Liver (tissue), 9 donors: ENCODE data around the gene C22orf31. TPM values are rescaled to one million over a fixed set of nuclear protein-coding genes. Genes with fewer than 3 reads are reported as not detected.

ENCODE experiments used
- DNase-seq: peaks from one replicate; pipeline ENCODE4 v3.0.0-alpha.2; 2017; ENCODE audit warnings: low spot score
- H3K27ac ChIP-seq, 2 donors: one replicate each; pipeline ENCODE4 v1.7.0; 2013; ENCODE audit warnings: inconsistent platforms in 2 of 2, low read length in 2 of 2, control low read depth in 1 of 2, low read depth in 1 of 2, mild to moderate bottlenecking in 1 of 2
- H3K27me3 ChIP-seq, 4 donors: one replicate each; pipeline versions ENCODE4 v1.6.1 to v1.7.0; 2013; ENCODE audit warnings: low read length in 3 of 4, inconsistent platforms in 1 of 4, mild to moderate bottlenecking in 1 of 4, moderate library complexity in 1 of 4; ENCODE audit not compliant: control insufficient read depth in 4 of 4, insufficient read depth in 4 of 4
- H3K36me3 ChIP-seq, 4 donors: one replicate each; pipeline versions ENCODE4 v1.6.1 to v1.7.0; 2013; ENCODE audit warnings: low read length in 3 of 4, mild to moderate bottlenecking in 3 of 4, low read depth in 1 of 4, moderate library complexity in 1 of 4; ENCODE audit not compliant: control insufficient read depth in 4 of 4, insufficient read depth in 3 of 4
- H3K4me1 ChIP-seq, 4 donors: one replicate each; pipeline versions ENCODE4 v1.6.1 to v1.7.0; 2013; ENCODE audit warnings: low read length in 3 of 4, mild to moderate bottlenecking in 3 of 4, moderate library complexity in 1 of 4; ENCODE audit not compliant: control insufficient read depth in 4 of 4, insufficient read depth in 4 of 4
- H3K4me3 ChIP-seq, 3 donors: one replicate each; pipeline versions ENCODE4 v1.6.1 to v1.7.0; 2013; ENCODE audit warnings: low read length in 3 of 3, control low read depth in 1 of 3, low read depth in 1 of 3, mild to moderate bottlenecking in 1 of 3
- H3K9ac ChIP-seq, 2 donors: one replicate each; pipeline ENCODE4 v1.7.0; 2013; ENCODE audit warnings: low read length in 2 of 2, mild to moderate bottlenecking in 2 of 2, moderate library complexity in 2 of 2, control low read depth in 1 of 2, low read depth in 1 of 2
- H3K9me3 ChIP-seq, 4 donors: one replicate each; pipeline versions ENCODE4 v1.6.1 to v1.7.0; 2013; ENCODE audit warnings: low read length in 3 of 4; ENCODE audit not compliant: control insufficient read depth in 4 of 4
- EGR1 ChIP-seq, 2 donors: IDR thresholded peaks; 2 replicates each; pipeline ENCODE4 v1.6.1; 2016 to 2018; ENCODE audit warnings: antibody characterized with exemption in 2 of 2, low read depth in 2 of 2
- FOXA1 ChIP-seq: IDR thresholded peaks from 2 replicates; pipeline ENCODE4 v1.6.1; 2016; ENCODE audit warnings: antibody characterized with exemption
- FOXA2 ChIP-seq: IDR thresholded peaks from 2 replicates; pipeline ENCODE4 v1.6.1; 2016; ENCODE audit warnings: antibody characterized with exemption
- GABPA ChIP-seq, 2 donors: IDR thresholded peaks in 1 of 2; conservative IDR thresholded peaks in 1 of 2; 2 replicates each; pipeline ENCODE4 v1.6.1; 2016; ENCODE audit warnings: antibody characterized with exemption in 2 of 2, mild to moderate bottlenecking in 1 of 2, moderate library complexity in 1 of 2
- HNF4A ChIP-seq, 2 donors: conservative IDR thresholded peaks; 2 replicates each; pipeline ENCODE4 v1.6.1; 2016; ENCODE audit warnings: antibody characterized with exemption in 2 of 2, mild to moderate bottlenecking in 2 of 2
- HNF4G ChIP-seq: IDR thresholded peaks from 2 replicates; pipeline ENCODE4 v1.6.1; 2016; ENCODE audit warnings: antibody characterized with exemption
- JUND ChIP-seq, 2 donors: IDR thresholded peaks; 2 replicates each; pipeline ENCODE4 v1.6.1; 2016; ENCODE audit warnings: antibody characterized with exemption in 2 of 2
- NR2F2 ChIP-seq: IDR thresholded peaks from 2 replicates; pipeline ENCODE4 v1.6.1; 2016; ENCODE audit warnings: antibody characterized with exemption
- RAD21 ChIP-seq, 2 donors: IDR thresholded peaks; 2 replicates each; pipeline ENCODE4 v1.6.1; 2016; ENCODE audit warnings: antibody characterized with exemption in 2 of 2, mild to moderate bottlenecking in 2 of 2
- RXRA ChIP-seq, 2 donors: IDR thresholded peaks; 2 replicates each; pipeline ENCODE4 v1.6.1; 2017 to 2018; ENCODE audit warnings: antibody characterized with exemption in 2 of 2, mild to moderate bottlenecking in 1 of 2
- SP1 ChIP-seq: IDR thresholded peaks from 2 replicates; pipeline ENCODE4 v1.6.1; 2018; ENCODE audit warnings: antibody characterized with exemption, mild to moderate bottlenecking
- TAF1 ChIP-seq: conservative IDR thresholded peaks from 2 replicates; pipeline ENCODE4 v1.6.1; 2016; ENCODE audit warnings: antibody characterized with exemption, mild to moderate bottlenecking
- YY1 ChIP-seq: IDR thresholded peaks from 2 replicates; pipeline ENCODE4 v1.6.1; 2016; ENCODE audit warnings: antibody characterized with exemption, mild to moderate bottlenecking
- WGBS: extraction: QIAGEN DNeasy Blood & Tissue Kit; methylation state at CpG from one replicate; pipeline ENCODE4 v1.1.7; 2013; 5-methylcytosine and 5-hydroxymethylcytosine counted together
- polyA plus RNA-seq, 2 donors: library from polyadenylated mRNA; stranded (reverse) in 1 of 2; unstranded in 1 of 2; fragments of 200-250 nt in 1 of 2; fragments of >200 nt in 1 of 2; fragmentation: Nextera tagmentation in 1 of 2; extraction: Ambion mirVana in 1 of 2; gene quantifications; one replicate each; pipeline versions ENCODE4 v1.2.1 to v1.2.3, GENCODE V29; 2013 to 2015
- total RNA-seq, 2 donors: library from RNA; depleted of rRNA; stranded (reverse); fragments of >200 nt; gene quantifications; one replicate each; pipeline ENCODE4 v1.2.3, GENCODE V29; 2014
- TF ChIP-seq, protein P1 (sequence below): IDR thresholded peaks from 2 replicates; pipeline ENCODE4 v1.6.1; 2016; ENCODE audit warnings: antibody characterized with exemption
- TF ChIP-seq, protein P2 (sequence below): fragments of 150-350 bp; IDR thresholded peaks from 2 replicates; pipeline ENCODE4 v1.5.1; 2017; ENCODE audit warnings: improper control_type of control experiment, low read depth, low read length; ENCODE audit not compliant: missing input control
- TF ChIP-seq, protein P3 (sequence below): IDR thresholded peaks from 2 replicates; pipeline ENCODE4 v1.6.1; 2016; ENCODE audit warnings: antibody characterized with exemption
- TF ChIP-seq, protein P4 (sequence below): IDR thresholded peaks from 2 replicates; pipeline ENCODE4 v1.6.1; 2016; ENCODE audit warnings: antibody characterized with exemption, mild to moderate bottlenecking
- TF ChIP-seq, protein P5 (sequence below): IDR thresholded peaks from 2 replicates; pipeline ENCODE4 v1.6.1; 2016; ENCODE audit warnings: antibody characterized with exemption
- donor health status: healthy.
- donor health status: healthy.
- donor health status: healthy.
- donor health status: healthy.
- donor health status: healthy.

The C22orf31 gene
- total and polyA plus RNA-seq, 4 donors = 0.14 TPM; not detected in 3

DNA sequence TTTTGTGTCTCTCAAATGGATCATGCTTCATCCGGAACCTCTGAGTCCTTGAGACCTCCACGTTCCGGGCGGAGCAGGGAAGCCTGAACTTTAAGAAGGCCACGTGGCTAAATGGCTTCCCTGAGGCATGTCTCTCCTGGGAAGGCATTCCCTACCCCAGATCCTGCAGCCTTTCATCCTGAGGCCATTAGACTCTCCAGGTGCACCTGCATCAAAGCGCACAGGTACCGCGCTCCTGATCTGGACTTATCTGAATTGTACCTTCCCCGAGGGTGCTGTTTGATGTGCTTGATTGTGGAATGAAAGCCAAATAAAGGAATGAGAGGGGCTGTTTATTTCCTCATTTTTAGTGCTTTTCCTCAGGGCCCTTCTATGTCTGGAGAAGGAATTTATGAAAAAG, 22.5 kb downstream of the C22orf31 start:
- H3K4me1 ChIP-seq = peaks cover 0 to 27% (median 19%) of the 10 kb centered on the region in 4 donors
- H3K27ac ChIP-seq = no peak overlapping the region
- no peaks in the 10 kb centered on the region for H3K9me3 ChIP-seq
- H3K36me3 ChIP-seq = no peaks in the 10 kb centered on the region
- WGBS = 91% methylated on average over 9 of the region's 9 CpGs
- TF ChIP-seq JUND (IDR thresholded peaks at IDR 0.05) (no peak), RXRA (IDR thresholded peaks at IDR 0.05) (no peak), HNF4A (conservative IDR thresholded peaks at IDR 0.05) (no peak)
- TF ChIP-seq, protein P1, sequence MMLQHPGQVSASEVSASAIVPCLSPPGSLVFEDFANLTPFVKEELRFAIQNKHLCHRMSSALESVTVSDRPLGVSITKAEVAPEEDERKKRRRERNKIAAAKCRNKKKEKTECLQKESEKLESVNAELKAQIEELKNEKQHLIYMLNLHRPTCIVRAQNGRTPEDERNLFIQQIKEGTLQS = no peak
- TF ChIP-seq, protein P2, sequence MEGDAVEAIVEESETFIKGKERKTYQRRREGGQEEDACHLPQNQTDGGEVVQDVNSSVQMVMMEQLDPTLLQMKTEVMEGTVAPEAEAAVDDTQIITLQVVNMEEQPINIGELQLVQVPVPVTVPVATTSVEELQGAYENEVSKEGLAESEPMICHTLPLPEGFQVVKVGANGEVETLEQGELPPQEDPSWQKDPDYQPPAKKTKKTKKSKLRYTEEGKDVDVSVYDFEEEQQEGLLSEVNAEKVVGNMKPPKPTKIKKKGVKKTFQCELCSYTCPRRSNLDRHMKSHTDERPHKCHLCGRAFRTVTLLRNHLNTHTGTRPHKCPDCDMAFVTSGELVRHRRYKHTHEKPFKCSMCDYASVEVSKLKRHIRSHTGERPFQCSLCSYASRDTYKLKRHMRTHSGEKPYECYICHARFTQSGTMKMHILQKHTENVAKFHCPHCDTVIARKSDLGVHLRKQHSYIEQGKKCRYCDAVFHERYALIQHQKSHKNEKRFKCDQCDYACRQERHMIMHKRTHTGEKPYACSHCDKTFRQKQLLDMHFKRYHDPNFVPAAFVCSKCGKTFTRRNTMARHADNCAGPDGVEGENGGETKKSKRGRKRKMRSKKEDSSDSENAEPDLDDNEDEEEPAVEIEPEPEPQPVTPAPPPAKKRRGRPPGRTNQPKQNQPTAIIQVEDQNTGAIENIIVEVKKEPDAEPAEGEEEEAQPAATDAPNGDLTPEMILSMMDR = no peak
- TF ChIP-seq, protein P3, sequence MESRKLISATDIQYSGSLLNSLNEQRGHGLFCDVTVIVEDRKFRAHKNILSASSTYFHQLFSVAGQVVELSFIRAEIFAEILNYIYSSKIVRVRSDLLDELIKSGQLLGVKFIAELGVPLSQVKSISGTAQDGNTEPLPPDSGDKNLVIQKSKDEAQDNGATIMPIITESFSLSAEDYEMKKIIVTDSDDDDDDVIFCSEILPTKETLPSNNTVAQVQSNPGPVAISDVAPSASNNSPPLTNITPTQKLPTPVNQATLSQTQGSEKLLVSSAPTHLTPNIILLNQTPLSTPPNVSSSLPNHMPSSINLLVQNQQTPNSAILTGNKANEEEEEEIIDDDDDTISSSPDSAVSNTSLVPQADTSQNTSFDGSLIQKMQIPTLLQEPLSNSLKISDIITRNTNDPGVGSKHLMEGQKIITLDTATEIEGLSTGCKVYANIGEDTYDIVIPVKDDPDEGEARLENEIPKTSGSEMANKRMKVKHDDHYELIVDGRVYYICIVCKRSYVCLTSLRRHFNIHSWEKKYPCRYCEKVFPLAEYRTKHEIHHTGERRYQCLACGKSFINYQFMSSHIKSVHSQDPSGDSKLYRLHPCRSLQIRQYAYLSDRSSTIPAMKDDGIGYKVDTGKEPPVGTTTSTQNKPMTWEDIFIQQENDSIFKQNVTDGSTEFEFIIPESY = no peak
- no peaks in the 10 kb centered on the region for H3K27me3 ChIP-seq
- H3K4me3 ChIP-seq = no peak overlapping the region
- DNase-seq = no peak
- no peak overlapping the region for H3K9ac ChIP-seq

DNA sequence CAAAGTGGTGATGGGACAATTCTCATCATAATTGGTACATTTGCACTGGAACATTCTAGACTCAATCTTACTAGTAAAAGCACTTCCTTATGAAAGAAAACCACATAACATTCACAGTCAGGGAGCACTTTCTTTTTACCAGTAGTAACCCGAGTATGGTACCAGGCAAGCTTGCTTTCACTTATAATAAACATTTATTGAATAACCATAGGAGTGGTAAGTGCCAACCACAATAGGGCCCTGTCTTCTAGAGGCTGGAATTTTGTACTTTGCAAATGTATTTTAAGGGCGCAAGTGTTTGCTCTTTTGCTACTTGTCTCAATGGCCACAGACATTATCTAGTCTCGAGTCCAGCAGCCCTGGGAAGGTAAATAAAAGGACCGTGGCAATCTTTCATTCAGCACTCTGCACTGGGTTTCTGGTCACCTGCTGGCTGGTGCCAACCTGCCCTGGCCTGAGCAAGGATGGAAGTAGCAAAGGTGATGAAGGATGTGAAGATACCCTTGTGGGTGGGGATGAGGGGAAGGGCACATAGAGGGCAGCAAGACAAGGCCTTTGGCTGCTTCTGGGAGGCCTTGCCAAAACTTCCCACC, 24.2 kb downstream of the C22orf31 start:
- H3K9ac ChIP-seq = no peak overlapping the region
- no peaks in the 10 kb centered on the region for H3K9me3 ChIP-seq
- no peaks in the 10 kb centered on the region for H3K36me3 ChIP-seq
- peak overlapping the region; percentile 46 to 47 for H3K27ac ChIP-seq
- no peak for DNase-seq
- H3K27me3 ChIP-seq = no peaks in the 10 kb centered on the region
- H3K4me1 ChIP-seq = peaks cover 3 to 35% (median 23%) of the 10 kb centered on the region in 4 donors
- TF ChIP-seq, protein P1 = no peak
- TF ChIP-seq YY1 = peak; percentile 14
- TF ChIP-seq HNF4G = no peak
- TF ChIP-seq RAD21 (IDR thresholded peaks at IDR 0.05) = peak in 1 of 2 donors; percentile 30
- TF ChIP-seq, protein P3 = no peak
- TF ChIP-seq SP1 = no peak
- TF ChIP-seq FOXA2 = no peak
- TF ChIP-seq, protein P4, sequence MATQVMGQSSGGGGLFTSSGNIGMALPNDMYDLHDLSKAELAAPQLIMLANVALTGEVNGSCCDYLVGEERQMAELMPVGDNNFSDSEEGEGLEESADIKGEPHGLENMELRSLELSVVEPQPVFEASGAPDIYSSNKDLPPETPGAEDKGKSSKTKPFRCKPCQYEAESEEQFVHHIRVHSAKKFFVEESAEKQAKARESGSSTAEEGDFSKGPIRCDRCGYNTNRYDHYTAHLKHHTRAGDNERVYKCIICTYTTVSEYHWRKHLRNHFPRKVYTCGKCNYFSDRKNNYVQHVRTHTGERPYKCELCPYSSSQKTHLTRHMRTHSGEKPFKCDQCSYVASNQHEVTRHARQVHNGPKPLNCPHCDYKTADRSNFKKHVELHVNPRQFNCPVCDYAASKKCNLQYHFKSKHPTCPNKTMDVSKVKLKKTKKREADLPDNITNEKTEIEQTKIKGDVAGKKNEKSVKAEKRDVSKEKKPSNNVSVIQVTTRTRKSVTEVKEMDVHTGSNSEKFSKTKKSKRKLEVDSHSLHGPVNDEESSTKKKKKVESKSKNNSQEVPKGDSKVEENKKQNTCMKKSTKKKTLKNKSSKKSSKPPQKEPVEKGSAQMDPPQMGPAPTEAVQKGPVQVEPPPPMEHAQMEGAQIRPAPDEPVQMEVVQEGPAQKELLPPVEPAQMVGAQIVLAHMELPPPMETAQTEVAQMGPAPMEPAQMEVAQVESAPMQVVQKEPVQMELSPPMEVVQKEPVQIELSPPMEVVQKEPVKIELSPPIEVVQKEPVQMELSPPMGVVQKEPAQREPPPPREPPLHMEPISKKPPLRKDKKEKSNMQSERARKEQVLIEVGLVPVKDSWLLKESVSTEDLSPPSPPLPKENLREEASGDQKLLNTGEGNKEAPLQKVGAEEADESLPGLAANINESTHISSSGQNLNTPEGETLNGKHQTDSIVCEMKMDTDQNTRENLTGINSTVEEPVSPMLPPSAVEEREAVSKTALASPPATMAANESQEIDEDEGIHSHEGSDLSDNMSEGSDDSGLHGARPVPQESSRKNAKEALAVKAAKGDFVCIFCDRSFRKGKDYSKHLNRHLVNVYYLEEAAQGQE = no peak
- TF ChIP-seq TAF1 = no peak
- peak in 1 of 2 donors; percentile 23 for TF ChIP-seq RXRA (IDR thresholded peaks at IDR 0.05)
- no peak for TF ChIP-seq FOXA1
- TF ChIP-seq, protein P2 = no peak
- no peak for TF ChIP-seq NR2F2
- TF ChIP-seq EGR1 (IDR thresholded peaks at IDR 0.05; ENCODE audit: low read depth in 2 of 2) = no peak
- TF ChIP-seq, protein P5, sequence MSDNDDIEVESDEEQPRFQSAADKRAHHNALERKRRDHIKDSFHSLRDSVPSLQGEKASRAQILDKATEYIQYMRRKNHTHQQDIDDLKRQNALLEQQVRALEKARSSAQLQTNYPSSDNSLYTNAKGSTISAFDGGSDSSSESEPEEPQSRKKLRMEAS = no peak
- TF ChIP-seq JUND (IDR thresholded peaks at IDR 0.05) = no peak
- TF ChIP-seq GABPA (IDR thresholded peaks at IDR 0.05 in 1 of 2, conservative IDR thresholded peaks at IDR 0.05 in 1 of 2) = no peak
- TF ChIP-seq HNF4A (conservative IDR thresholded peaks at IDR 0.05) = peak; percentile 13 to 21
- H3K4me3 ChIP-seq = no peak overlapping the region
- WGBS = 35% methylated on average over 4 of the region's 4 CpGs
